HG03460 (cell line): ENCODE results near the gene MBNL3.

Experiments
- ATAC-seq: cut with Tn5 transposase; IDR thresholded peaks from one replicate; pipeline ENCODE4 v1.9.1; 2021; ENCODE audit not compliant: unreplicated experiment

The MBNL3 gene

DNA sequence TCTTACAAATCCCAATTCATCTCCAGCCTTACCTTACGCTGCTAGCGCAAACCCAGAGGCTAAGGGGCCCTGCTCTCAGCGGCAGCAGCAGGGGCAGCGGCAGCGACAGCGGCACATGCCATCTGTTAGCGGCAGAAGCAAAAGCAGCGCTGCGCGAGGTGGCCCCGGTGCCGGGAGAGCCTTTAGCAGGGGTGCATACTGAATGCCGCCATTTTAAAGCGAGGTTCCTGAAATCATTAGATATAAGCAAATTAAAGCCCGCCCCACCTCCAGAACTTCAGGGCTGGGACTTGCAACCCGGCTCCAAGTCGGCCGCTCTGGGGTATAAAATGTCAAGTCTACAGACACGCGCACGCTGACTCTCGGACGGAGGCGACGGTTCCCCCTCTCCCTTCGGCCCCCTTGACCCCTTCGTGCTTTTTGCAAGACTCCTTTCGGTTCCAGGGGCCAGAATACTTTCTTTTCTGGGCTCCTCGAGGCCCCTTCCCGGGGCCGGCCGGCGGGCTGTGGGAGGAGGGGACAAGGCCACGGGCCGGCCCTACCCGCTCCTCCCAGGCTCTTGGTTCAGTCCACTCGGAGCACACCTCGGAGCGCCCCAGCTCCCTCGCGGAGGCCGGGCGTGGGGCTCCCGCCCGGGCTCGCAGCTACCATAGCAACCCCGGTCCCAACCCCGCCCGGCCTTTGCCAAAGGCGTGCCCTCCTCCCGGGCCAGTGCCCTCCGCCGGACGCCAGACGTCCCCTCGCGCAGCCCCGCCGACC lies at the start of gene MBNL3:
TSS of gene MBNL3 (minus strand) at position 220 of the 759 bp plus-strand sequence. CDS start 49,427 bp downstream, outside the sequence.
- ATAC-seq: peak; percentile 44

- ATAC-seq: no peak
Observed at GRCh38 chrX:132533409-132533808, 44.6 kb upstream of the MBNL3 start.

DNA sequence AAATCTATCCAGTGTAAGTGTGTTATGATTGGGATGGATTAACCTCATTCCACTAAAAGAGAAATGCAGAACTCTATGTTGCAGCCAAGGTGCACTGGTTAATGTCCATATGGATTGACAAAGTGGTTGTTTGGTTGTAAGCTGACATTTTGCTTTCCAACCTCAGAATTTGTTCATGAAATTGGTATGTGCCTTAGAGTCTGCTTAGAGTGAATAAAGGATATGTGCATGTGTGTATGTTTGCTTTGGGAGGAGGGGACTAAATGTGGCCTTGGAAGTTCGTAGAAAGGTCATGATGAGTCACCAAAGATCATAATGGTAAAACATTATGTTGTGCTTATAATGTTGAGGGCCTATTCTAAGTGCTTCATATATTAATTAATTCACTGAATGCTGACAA lies 44.1 kb upstream of the MBNL3 start:
- ATAC-seq: no peak

DNA sequence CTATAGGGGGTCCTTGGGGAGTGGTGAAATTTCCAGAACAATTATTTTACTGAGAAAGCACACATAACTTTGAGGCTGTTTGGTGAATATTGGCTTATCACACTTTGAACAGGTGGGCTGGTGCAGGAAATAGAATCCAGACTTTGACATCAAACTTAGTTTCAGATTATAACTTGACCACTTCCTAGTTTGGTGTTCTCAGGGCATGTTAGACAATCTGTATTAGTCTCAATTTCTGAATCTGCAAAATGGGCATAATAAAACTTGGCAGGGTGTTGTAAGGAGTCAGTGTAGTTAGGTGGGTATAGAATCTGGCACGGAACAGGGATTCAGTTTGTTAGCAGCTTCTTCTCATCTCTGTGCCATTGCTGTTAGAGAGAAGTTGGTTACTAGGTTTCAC lies 43.3 kb upstream of the MBNL3 start:
- no peak for ATAC-seq

DNA sequence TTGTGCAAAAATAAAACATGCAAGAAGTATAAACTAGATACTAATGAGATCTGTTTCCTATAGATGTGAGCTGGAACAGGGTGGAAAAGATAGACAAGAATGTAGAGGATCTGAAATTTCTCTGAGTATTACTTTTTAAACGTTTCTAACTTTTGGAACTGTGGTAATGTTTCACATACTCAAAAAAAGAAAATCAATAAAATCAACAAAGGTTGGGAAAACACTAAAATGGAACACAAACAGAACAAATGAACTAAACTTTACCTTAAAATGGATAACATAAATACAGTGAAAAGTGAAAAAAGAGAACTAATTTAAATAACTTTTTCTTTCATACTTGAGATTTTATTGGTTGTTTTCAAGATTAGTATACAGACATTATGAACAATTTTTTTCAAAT lies 32.0 kb upstream of the MBNL3 start:
- ATAC-seq: no peak

DNA sequence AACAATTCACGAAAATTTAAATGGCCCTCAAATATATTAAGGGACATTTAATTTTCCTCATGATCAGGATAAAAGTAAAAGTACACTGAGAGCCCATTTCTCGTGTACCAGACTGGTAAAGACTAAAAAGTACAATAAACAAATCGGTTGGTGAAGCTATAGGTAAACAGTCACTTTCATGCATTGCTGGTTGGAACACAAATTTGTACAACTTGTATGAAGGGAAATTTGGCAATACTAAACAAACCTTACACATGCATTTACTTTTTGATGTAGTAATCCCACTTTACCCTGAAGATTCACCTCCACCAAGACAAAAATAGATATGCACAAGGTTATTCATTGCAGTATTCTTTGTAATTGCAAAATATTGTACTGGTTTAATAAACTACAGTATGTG lies 31.4 kb upstream of the MBNL3 start:
- no peak for ATAC-seq

DNA sequence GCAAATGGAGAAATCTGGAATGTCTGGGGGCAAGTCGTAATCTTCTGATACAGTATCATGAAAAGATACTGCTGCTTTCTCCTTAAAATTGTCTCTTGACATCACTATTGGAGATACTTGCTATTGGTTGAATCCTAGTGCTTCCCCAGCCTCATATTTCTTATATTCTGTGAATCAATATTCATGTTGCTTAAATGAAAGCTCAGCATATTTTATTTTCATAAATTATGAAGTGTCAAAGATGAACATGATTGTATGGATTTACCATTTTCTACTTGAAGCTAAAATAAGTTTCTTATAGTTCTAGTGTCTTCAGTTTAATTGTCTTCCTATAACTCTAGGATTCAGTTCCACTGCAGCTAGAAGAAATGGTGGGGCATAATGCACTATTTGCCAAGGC lies 29.6 kb upstream of the MBNL3 start:
- ATAC-seq: no peak

- ATAC-seq: no peak
Observed at GRCh38 chrX:132508834-132509233, 20.0 kb upstream of the MBNL3 start.

DNA sequence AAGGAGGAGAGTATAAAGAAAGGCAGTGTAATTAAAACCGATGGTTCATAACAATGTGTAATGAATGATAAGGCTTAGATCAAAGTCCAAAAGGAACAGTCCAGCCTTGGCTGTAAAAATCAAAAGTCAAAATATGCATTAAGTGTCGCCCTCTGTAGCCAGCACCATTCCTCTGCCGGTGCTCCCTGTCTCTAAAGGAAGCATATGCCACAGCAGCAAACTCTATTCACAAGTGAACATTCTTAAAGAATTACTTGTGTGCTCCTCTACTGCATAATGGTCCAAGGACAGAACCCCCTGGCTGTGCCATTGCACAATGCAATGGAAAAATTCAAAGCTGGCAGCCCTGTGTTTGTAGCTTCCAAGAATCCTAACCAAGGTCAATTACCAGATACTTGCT lies 16.3 kb upstream of the MBNL3 start:
- no peak for ATAC-seq

DNA sequence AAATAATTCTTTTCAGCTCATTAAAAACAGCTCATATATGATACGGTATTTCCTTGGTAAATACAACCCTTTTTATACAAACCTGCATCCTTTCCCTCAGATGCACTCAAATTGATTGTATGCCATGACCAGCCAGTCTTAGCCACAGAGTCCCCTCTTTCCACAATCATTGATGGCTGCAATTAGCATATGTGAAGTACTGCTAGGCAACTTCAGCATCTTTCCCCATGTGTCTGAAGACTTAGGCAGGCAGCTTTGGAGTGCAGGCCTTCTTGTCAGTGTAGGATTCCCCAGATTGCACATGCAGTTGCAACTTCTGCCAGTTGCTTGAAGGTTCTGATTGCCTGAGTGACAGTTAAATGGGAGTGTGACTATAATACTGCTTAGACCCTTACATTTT lies 15.6 kb upstream of the MBNL3 start:
- ATAC-seq: no peak

DNA sequence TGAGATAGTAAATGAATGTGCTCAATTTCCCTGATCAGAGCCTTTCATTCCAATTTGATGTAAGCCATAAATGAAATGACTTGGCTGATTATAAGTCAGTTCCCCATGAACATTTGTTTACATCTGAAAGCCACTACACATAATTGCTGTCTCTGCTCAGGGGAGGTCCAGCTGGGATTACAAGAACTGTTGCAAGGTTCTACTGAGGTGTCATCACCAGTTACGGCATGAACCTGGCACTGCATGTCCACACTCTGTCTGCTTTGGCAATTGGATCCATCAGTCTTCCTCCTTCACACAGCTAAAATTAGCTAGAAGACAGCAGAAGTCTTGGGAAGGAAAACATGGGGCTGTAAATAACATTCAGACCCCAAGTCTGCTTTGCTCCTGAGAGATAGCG lies 12.8 kb upstream of the MBNL3 start:
- no peak for ATAC-seq

DNA sequence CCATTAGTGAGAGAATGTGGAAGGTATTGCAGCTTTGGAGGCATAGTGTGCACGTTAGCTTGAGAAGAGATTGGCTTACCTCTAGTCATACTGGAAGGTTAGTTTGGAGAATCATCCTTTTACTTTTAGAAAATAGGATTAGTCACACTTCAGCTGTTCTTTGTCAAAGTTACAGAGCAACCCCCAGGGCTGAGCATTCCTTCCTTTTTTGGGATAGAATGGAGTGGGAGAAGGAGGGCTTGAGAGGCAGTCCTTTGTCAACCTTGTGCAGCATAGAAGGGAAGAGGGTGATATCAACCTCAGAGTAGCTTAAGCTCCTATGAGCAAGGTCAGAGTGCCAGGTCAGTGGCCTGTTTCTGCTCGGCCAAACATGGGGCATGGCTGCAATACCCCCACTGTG lies 8.6 kb upstream of the MBNL3 start:
- no peak for ATAC-seq

GRCh38 chrX:132493095-132493494 lies 4.3 kb upstream of the MBNL3 start:
- ATAC-seq: no peak

- peak; percentile 36 for ATAC-seq
Observed at GRCh38 chrX:132491191-132491590, 2.4 kb upstream of the MBNL3 start.

DNA sequence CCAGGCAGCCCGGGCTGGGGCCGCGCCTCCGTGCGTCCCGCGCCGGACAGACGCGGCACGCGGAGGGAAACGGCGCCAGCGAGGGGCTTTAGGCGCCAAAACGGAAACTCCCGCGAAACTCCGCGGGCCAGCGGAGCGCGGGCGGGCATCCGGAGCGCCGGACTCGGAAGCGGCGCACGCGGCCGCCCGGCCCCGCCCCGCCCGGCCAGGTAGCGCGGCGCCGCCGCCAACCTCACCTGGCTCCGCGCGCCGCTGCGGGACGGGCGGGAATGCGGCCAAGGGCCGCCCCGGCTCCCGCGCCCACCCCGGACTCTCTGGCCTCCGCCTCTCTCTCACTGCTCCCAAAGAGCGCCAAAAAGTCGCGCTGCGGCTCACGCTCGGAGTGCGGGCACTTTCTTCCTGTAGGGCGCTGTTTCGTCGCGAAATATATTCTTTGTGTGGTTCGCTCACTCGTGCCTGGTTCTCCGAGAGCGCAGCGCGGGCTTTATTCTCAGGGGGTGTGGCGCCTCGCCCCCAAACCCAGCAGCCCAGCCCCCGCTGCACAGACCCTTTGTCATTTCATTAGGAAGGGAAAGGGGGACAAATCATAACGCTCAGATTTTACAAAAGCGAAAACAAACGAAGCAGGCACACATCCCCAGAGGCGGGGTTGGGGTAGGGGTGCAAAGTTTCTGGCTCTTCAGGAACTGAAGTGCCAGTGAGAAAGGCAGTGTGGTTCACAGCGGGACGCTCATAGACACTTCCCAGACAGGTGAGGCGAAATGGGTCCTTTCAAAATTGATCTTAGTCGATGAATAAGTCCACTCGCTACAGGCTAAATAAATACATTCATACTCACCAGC lies 961 bp upstream of the MBNL3 start:
- ATAC-seq: peak; percentile 37

GRCh38 chrX:132488180-132488705 lies 595 bp downstream of the MBNL3 start:
- no peak for ATAC-seq

- ATAC-seq: no peak
Observed at GRCh38 chrX:132486599-132487178, 2.1 kb downstream of the MBNL3 start.

- ATAC-seq: no peak
Observed at GRCh38 chrX:132483951-132484350, 4.9 kb downstream of the MBNL3 start.

DNA sequence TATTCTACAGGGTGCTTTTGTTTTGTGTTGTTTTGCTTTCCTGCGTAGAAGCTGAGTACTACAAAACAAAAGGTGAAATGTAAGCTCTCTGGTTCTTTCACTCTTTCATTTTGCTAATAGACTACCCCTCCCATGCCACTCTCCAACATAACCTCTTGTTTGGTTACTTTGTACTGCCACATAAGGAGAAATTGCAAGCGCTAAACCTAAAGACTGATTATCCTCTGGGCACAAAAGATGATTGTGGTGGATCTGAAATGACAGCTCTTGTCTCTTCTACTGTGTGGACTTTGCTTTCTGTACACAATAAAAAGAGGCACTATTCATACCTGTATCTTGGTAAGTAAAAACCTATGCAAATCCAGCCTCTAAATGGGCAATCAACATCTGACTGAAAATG lies 5.3 kb downstream of the MBNL3 start:
- no peak for ATAC-seq

DNA sequence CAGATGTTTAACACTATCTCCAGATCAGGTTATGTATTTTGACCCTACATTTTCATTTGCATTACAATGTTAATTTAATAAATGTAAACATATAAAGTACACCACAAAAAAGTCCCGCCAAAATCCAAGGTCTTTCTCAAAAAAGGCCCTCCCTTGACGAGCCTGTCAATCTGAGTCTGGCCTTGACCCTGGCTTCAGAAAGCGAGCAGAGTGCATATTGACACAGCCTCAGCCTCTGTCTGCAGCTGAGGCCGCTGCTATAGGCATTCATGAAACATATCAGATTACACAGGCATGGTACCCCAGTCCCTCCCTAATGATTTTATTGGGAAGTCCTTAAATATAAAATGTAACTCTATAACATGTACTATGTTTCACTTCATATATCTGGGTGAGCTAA lies 6.2 kb downstream of the MBNL3 start:
- ATAC-seq: no peak

- ATAC-seq: no peak
Observed at GRCh38 chrX:132481449-132481848, 7.4 kb downstream of the MBNL3 start.
